ENCODE results near the gene SPPL2A.

DNA sequence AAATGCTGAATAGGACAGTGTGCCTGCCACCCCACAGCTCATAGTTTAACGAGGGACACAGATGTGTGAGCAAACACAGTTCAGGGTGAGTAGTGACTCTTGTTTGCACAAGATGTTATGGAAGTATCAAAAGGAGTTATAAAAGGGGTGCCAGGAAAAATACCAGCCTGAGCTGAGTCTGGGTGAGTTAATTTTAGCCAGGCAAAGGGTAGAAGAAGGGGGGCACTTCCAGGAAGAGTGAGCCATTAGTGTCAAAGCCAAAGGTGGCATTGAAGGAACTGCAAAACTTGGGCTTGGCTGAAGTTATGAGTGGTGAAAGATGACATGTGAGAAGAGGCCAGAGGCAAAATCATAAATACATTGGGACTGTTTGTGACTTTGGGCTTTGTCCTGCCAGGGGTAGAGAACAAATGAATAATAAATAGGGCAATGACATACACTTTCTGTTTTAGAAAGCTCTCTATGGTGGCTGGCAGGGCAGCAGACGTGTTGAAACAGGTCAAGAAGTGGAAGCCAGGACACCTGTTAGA is 1.9 kb upstream of the SPPL2A start:
- TF ChIP-seq, protein P1, sequence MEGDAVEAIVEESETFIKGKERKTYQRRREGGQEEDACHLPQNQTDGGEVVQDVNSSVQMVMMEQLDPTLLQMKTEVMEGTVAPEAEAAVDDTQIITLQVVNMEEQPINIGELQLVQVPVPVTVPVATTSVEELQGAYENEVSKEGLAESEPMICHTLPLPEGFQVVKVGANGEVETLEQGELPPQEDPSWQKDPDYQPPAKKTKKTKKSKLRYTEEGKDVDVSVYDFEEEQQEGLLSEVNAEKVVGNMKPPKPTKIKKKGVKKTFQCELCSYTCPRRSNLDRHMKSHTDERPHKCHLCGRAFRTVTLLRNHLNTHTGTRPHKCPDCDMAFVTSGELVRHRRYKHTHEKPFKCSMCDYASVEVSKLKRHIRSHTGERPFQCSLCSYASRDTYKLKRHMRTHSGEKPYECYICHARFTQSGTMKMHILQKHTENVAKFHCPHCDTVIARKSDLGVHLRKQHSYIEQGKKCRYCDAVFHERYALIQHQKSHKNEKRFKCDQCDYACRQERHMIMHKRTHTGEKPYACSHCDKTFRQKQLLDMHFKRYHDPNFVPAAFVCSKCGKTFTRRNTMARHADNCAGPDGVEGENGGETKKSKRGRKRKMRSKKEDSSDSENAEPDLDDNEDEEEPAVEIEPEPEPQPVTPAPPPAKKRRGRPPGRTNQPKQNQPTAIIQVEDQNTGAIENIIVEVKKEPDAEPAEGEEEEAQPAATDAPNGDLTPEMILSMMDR (IDR thresholded peaks at IDR 0.05): no peak
- TF ChIP-seq POLR2A (IDR thresholded peaks at IDR 0.05): no peak

Data from Peyer's patch (tissue), 4 donors.